PFSK-1 (cell line): Measurements from ENCODE around the gene LTF.

Experiments used
- POLR2AphosphoS5 ChIP-seq: IDR thresholded peaks from 2 replicates; pipeline ENCODE4 v1.6.1; 2012; ENCODE audit warnings: low read depth, mild to moderate bottlenecking, control low read depth, low read length, moderate library complexity
- SIN3A ChIP-seq: IDR thresholded peaks from 2 replicates; pipeline ENCODE4 v1.6.1; 2012; ENCODE audit warnings: mild to moderate bottlenecking, low read length, moderate library complexity, borderline replicate concordance; ENCODE audit not compliant: insufficient read depth
- TAF1 ChIP-seq: IDR thresholded peaks from 2 replicates; pipeline ENCODE4 v1.6.1; 2012; ENCODE audit warnings: low read length, control low read depth, borderline replicate concordance; ENCODE audit not compliant: insufficient read depth

DNA sequence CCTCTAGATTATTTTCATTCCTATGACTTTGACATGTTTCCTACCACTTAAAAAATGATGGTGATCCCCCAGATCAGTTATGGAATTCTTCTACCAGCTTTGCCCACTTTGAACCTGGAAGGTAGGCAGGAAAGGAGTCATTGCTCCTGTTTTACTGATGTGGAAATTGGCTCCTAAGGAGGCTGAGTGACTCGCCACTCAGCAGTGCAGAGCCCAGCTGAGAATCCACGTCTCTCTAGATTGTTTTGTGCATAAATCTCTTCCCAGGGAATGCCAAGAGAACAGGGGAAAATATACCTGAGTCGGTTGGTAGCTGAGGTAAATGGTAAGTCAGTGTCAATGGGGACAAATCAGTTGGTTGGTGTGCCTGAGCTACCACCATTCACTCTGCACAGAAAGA, 4.7 kb downstream of the LTF start:
- TF ChIP-seq TAF1 (no peak), SIN3A (no peak), POLR2AphosphoS5 (no peak)
